GM21367 (cell line): ENCODE results near the gene RALGPS2.

ENCODE experiments used
- ATAC-seq: cut with Tn5 transposase; IDR thresholded peaks from one replicate; pipeline ENCODE4 v1.9.1; 2021; ENCODE audit not compliant: unreplicated experiment

RALGPS2 gene

DNA sequence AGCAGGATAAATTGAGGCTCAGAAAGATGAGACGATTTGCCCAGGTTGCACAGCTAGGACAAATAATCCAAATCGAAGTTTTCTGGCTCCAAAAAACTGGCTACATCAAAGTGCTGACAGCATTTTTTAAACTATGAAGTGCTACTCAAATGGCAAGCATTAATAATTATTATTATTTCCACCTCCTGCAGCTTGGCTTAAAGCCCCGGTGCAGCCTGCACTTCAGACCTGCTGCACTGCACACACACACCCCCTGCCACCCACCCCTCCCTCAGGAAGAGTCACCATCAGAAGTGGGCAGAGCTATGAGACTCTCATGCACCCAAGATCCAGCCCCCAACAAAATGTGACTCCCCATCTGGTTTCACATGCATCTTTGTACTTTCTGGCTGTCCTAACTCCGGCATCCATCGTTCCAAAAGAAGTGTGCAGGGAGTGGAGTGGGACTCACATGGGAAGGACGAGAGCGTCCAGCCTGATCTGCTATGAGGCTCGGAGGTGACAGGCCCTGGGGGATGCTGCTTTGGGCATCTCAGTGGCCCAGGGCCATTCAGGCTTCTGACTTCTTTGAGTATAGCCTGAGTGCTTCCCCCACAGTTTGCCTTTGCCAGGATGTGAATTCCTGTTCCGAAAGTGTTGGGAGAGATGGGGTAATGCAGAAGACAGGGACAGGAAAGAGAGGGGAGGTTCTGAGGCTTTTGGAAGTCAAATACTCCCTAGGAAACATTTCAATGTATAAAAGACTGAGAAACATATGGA lies 235.6 kb downstream of the RALGPS2 start:
- ATAC-seq, result no peak

DNA sequence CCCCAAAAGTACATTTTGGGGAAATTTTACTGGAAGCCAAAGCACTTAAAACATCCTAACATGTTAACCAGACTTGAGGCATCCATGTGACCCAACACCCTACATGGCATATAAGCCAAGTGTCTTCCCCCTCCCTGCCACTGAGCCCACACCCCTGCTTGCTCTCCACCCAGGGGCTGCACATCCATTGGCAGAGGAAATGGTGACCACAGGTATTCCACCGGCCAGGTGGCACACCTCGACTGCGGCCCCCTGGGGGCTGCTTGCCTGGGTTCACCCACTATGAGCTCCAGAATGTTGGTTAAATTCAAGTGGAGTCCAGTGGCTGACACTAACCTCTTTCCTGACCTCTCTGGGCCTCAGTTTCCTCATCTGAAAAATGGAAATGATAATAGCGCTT lies 236.3 kb downstream of the RALGPS2 start:
- no peak for ATAC-seq

GRCh38 chr1:178961868-178962267 lies 236.8 kb downstream of the RALGPS2 start:
- ATAC-seq, result no peak

- no peak for ATAC-seq
These were observed 238.0 kb downstream of the RALGPS2 start for GRCh38 chr1:178962853-178963711.

DNA sequence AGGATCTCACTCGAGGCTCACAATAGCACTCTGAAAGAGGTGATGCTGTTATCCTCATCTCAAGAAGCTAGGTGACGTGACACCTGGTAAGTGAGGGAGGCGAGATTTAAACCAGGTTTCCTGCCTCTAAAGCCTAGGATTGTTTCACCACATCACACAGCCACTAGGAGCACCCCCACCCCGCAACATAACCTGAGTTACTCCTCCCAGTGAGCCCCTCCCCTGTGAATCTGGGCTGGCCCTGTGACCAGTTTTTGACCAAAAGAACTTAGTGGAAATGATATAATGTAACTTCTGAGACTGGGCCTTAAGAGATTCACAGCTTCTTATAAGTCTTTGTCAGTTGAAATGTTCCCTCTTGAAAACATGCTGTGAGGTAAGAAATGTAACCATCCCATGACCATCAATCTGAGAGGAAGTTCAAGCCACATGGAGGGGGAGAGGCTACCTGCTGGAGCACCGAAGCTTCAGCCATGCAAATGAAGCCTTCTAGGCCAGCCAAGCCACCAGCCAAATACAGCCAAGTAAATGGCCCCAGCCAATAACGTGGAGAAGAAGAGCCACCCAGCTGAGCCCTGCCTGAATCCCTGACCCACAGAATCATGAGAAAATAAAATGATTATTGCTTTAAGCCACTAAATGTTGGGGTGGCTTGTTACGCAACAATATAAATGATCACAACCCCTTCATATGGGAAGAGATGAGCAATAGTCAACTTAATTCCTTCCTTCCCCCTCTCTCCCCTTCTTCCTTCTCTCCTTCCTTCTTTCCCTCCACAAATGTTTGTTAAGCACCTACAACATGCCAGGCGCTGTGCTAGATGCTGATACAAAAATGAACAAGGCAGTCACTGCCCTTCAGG lies 239.7 kb downstream of the RALGPS2 start:
- no peak for ATAC-seq

- ATAC-seq, result no peak
These were observed 241.3 kb downstream of the RALGPS2 start for GRCh38 chr1:178966312-178966711.

DNA sequence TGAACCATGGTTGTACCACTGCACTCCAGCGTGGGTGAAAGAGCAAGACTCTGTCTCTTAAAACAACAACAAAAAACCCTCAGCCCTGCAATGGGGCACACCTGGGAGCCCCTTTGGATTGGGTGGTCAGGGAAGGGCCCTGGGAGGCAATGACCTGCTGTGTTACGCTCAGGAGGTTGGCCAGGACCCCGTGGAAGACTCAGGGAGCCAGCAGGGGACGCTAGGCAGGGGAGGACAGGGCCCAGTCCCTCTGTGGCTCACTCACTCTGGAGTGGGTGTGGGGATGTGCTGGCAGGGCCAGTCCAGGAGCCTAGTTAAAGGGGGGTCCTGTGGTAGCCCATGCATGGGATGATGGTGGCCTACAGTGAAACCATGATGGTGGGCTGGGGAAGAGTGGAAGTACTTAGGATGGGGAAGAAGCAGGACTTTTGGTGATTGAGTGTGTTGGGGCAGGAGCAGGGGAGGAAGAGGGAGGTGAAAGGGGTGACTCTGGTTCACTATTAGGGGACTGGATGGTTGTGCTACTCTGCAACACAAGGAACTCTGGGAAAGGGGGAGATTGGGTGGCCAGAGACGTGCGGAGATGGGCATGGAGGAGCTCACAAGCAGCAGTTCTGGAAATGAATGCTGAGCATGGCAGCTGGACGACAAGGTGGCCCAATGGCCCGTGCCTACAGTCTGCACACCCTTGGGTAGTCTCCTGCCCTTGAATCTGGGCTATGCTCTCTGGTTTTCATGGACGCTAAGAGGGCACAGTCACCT lies 244.4 kb downstream of the RALGPS2 start:
- no peak for ATAC-seq

GRCh38 chr1:178970184-178970583 lies 245.1 kb downstream of the RALGPS2 start:
- no peak for ATAC-seq
